Activated CD8-positive, alpha-beta memory T cell treated with anti-CD3 and anti-CD28 coated beads for 36 hours (primary cell): ENCODE data around the gene COL15A1. TPM values are rescaled to one million over a fixed set of nuclear protein-coding genes. Genes with fewer than 3 reads are reported as not detected.

Experiments used
- total RNA-seq, 2 experiments: library from RNA; stranded (reverse); gene quantifications; one replicate each; pipeline ENCODE4 v1.2.3, GENCODE V29; 2021

The COL15A1 gene
- total RNA-seq, 2 experiments from 2014 or later, result 0.02 to 0.04 TPM

Other genes with a start within 250 kb of the COL15A1 start
- not detected for gene GABBR2, start 235.0 kb upstream of the COL15A1 start, total RNA-seq
- gene ANKS6, start 147.4 kb upstream of the COL15A1 start, total RNA-seq, result 10 to 100 TPM; 21.2 to 23.2 TPM
- 1 to 10 TPM; 6.6 to 6.9 TPM for gene GALNT12, start 136.2 kb upstream of the COL15A1 start, total RNA-seq
- 10 to 100 TPM; 39.7 to 41.7 TPM for gene TGFBR1, start 161.2 kb downstream of the COL15A1 start, total RNA-seq